SHP77 (cell line): ENCODE results near the gene GCSH.

Experiments
- DNase-seq, 2 experiments: peaks; one replicate each; lab custom pipeline; 2025; lab: John Stamatoyannopoulos, UW

Gene GCSH

GRCh38 chr16:81101702-81102101, 5.5 kb upstream of the GCSH start:
- no peak for DNase-seq

DNA sequence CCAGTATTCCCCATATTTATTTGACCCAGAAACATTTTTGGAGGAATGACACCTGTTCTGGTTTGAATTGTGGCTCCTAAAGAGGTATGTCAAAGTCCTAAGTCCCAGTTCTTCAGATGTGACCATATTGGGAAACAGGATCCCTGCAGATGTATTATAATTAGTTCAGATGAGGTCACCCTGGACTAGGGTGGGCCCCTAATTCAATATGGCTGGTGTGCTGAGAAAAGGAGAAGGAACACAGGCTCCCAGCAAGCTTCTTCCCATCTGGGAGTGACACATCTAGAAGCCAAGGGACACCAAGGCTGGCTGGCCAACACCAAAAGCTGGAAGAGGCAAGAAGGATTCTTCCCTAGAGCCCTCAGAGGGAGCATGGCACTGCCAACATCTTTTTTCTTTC, 3.8 kb upstream of the GCSH start:
- no peak for DNase-seq

DNA sequence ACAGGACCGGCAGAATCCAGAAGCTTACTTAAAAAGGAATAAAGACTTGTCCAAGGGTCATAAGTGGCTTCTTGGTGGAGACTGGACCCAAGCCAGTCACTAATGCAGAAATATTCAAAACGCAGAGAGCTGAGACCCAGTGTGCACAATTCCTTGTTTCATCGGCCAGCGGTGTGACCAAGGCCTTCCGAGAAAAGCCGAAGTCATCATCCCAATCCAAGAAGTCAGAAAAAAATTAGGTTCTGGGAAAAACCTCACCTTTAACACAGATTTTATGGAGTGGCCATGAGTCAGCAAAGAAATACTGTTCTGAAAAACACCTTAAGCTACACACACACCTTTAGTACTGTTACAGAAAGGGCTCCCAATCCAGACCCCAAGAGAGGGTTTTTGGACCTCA, 1.0 kb upstream of the GCSH start:
- DNase-seq, result no peak

GRCh38 chr16:81096715-81097208, 567 bp upstream of the GCSH start:
- no peak for DNase-seq

DNA sequence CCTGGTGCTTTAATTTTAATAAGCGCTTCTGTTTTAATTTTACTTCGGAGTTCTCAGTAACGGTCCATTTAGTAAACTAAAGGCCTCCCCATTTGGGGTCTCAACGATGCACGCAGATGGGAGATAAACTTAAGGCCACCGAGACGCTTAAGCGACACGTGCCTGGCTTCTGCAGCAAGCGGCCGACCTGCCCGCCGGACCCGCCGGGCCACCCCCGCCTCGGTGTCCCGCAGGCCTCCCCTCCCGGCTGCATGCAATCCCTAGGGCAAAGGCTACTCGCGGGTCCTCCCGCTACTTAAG, 592 bp downstream of the GCSH start:
- peak in 1 of 2 experiments; percentile 52 for DNase-seq

- no peak for DNase-seq
Measured at GRCh38 chr16:81094771-81095251, 1.4 kb downstream of the GCSH start.

DNA sequence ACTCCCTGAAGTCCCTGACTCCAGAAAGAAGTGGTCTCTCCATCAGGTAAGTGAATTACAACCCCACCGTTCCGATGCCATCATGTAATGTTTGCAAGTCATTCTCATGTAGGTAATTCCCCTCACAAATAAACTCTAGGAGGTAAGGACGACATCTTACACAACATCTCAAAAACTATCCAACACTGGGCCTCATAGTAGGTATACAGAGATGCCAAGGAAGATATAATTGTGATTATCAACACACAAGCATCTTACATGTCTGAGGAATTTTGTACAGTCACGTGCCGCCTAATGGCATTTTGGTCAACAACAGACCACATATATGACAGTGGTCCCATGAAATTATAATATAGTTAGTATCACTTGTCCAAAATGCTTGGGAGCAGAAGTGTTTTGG, 7.4 kb downstream of the GCSH start:
- no peak for DNase-seq

DNA sequence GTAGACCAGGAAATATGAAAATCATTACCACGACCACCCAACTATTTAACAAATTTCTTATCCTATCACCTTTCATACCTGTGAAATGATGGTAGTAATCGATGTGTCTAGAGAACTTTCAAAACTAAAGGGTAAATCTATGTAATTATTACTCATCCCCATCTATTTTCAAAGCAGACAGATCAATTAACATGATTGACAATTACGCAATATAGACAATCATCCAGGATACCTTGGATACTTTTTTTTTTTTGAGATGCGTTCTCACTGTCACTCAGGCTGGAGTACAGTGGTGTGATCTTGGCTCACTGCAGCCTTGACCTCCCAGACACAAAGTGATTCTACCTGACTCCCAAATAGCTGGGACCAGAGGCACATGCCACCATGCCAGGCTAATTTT, 15.2 kb downstream of the GCSH start:
- DNase-seq, result no peak

- DNase-seq, result no peak
Measured at GRCh38 chr16:81080233-81080632, 16.0 kb downstream of the GCSH start.

DNA sequence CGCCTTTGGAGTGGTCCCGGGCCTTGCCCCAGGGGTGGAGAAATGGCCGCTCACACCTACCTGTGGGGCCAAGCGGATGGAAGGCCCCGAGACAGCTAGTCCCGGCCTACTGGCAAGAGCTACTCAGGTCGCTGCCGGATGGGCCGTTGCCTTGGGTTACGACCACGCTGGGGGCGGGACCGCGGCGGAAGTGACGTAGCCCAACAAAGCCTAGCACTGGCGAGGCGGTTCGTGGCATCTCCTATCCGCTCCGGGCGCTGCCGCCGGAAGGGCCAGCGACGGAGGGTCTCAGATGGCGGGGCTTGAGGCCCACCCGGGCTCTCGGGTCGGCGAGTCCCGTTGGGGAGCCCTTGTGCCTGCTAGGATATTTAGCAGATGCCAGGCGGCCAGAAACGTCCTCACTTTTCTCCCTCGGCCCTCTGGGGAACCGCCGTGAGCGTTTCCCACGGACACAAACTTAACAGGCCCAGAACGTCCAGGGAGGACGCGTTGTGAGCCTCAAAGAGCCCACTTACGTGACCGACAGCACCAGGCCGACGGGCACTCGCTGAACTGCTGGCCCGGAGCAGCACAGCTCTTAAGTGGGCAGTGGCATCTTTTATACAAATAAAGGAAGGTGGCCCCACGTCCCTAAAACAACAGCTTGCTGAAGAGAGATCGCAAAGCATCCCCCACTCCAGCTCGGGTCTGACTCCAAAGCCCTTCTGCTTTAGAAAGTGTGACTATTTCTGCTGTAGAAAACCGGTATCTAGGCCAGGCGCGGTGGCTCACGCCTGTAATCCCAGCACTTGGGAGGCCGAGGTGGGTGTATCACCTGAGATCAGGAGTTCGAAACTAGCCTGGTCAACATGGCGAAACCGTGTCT, 18.9 kb downstream of the GCSH start, which contains the start of gene C16orf46:
Gene C16orf46 (minus strand): TSS at position 163 of the 865 bp plus-strand sequence. CDS start 13,283 bp downstream, outside the sequence.
- DNase-seq, result peak; percentile 96 to 97

DNA sequence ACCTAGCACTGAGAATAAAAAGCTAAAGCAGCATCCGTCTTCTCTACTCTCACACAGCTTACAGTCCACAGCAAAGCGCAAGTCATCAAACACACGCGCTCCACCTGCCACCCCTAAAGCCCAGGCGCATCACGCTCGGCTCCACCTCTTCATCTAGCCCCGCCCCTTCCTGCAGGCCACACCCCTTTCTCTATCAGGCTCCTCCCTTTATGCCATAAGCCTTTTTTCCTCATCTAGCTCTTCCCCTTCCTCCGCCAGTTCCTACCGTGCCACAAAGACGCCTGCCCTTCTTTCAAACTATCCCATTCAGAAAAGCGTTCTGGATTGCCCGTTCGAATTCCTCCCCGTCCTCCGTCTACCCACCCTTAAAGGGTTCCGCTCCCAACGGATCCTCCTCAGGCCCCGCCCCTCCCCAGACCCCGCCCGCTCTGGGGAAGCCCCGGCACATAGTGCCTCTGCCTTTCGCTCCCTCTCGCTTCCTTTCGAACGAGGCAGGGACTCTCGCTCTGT, 19.6 kb downstream of the GCSH start:
- DNase-seq, result peak; percentile 91 to 92

- no peak for DNase-seq
Measured at GRCh38 chr16:81073560-81074330, 22.4 kb downstream of the GCSH start.

DNA sequence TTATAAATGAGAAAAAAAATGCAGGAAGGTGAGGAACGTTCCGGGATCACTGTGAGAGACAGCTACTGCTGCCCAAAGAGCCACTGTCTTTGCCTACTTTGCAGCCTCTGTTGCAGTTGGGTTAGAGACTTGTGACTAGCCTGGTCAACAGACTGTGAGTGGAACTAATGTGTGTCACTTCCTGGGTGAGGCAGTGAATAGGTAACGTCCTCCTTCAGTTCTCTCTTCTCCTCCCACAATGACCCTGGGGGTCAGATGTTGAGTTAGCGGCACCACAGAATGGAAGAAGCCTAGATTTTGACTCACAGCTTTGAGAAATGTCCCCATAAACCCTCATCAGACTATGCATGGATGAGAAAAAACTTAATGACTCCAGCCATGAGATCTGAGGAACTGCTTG, 24.4 kb downstream of the GCSH start:
- DNase-seq, result no peak

- DNase-seq, result no peak
Measured at GRCh38 chr16:81070979-81071378, 25.2 kb downstream of the GCSH start.

DNA sequence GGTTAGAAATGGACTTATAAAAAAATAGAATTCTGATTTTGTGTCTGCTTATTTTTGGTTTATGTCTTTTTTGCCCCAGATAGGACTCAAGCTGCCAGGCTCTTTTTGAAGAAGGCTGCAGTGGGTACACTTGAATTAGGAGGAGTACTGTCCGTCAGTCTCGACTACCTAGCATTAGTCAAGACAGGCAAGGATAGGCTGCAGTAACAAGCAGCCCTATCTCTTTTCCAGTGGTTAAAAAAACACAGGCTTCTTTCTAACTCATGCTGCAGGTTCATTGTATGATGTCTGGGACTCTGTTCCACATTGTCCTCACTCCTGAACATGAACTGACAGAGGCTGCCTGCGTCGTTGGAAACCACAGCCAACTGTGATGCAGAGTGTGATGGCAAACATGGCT, 27.1 kb downstream of the GCSH start:
- DNase-seq, result no peak

DNA sequence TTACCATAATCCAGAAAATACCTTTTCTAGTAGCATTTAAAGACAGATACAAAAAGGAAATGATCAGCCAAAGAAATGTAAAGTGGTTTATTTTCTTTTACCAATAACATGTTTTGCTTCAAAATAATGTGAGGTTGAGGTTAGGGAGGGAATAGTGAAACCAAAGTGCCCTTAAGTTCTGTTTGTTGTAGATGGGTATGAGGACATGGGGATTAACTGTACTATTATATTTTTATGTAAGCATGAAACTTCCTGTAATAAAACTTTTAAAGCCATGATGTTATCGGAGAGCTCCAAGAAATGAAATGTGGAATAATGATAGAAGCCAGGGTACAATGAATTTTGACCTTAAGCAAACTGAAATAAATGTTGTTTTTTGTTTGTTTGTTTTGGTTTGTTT, 29.0 kb downstream of the GCSH start:
- DNase-seq, result no peak

GRCh38 chr16:81066681-81067080, 29.5 kb downstream of the GCSH start:
- no peak for DNase-seq

DNA sequence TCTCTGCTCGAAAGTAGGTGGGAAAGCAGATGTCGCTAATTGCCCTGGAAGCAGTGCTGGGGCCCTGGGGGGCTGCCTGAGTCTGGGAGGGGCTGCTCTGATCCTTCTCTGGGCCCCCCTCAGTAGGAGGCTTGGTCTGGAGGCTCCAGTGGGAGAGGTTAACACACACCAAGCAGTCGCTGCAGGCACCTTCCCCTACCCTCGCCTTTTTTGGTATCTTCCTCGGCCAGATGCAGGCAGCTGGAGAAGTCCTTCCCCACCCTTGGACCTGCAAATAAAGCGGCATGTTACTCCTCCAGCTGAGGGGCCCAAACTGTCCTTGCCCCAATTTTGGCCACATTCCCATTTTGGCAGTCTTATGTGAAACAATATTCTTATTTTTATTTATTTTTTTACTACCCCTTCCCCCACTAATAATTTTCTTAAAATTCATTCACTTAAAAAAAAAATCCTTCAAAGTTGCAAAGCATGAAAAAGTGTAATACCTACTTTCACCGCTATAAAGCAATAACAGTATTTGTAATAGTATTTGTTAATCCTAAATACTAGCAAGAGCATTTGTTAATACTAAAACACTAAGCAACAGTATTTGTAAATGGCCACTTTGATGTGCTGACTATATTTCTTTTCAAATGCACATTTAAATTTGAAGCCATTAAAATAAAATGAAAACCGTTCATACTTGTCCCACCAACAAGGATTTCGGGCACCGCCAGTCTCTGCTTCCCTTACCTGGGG, 34.2 kb downstream of the GCSH start:
- DNase-seq, result no peak

- no peak for DNase-seq
Measured at GRCh38 chr16:81061307-81061640, 34.9 kb downstream of the GCSH start.

DNA sequence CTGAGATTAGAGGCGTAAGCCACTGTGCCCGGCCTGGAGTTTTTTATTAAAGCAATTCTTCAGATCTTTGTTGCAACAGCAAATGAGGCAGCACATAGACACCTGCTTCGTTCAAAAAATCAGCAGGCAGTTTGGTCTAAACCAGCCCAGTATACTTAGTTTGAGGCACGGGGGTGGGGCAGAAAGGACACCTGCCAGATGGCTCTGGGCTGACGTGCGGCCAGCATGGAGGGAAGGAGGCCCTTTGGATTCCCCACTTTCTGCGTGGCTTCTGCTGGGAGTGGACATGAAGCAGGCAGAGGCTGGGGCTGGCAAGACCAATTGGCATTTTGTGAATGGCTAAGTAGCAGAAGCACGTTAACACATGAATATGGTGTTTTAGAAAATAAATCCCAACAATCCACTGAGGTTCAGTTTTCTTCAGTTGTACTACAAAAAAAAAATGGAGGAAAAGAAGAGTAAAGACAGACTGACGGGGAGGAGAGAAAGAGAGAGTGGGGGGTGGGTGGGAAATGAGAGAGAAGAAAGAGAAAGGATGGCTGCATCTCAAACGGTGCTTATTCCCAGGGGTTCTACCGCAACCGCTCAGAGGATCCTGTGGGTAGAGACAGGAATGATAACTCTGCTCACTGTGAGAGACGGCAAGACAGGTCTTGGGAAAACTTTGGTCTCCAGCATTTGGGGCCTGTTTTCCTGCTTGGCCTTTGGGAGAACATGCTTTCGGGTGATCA, 35.5 kb downstream of the GCSH start:
- no peak for DNase-seq

DNA sequence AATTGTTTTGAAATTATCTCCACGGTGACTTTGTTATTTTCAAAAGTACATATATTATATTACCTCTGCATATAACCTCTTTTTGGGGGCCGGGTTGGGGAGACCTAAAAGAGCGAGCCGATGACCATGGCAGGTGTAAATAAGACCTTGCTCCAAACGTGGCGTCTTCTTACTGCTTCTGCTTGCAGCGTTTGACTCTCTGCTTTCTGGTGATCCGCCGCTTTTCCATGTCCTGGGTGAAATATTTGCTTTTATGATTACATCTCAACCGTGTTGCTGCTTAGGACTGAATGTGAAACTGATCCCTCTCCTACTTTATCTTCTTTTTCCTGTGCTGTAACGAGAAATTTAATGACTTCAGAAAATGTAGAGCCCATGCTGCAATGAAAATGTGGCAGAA, 42.4 kb downstream of the GCSH start:
- DNase-seq, result no peak

GRCh38 chr16:81042821-81043220, 53.4 kb downstream of the GCSH start:
- DNase-seq, result no peak
